NB4 (cell line): ENCODE data around the gene THRA.

Experiments used
- CTCF ChIP-seq: IDR thresholded peaks from one replicate; pipeline ENCODE4 v1.5.1; 2012; ENCODE audit warnings: low read depth, low read length
- MAX ChIP-seq: IDR thresholded peaks from 2 replicates; pipeline ENCODE4 v1.6.1; 2011; ENCODE audit warnings: low read depth, low read length
- MYC ChIP-seq: IDR thresholded peaks from 2 replicates; pipeline ENCODE4 v1.6.1; 2011; ENCODE audit warnings: low read depth, low read length
- POLR2A ChIP-seq: IDR thresholded peaks from 2 replicates; pipeline ENCODE4 v1.6.1; 2011; ENCODE audit warnings: mild to moderate bottlenecking; ENCODE audit not compliant: insufficient read length; ENCODE audit errors: extremely low read depth

- no peak for TF ChIP-seq CTCF
- TF ChIP-seq POLR2A: no peak
- TF ChIP-seq MYC: no peak
- TF ChIP-seq MAX: no peak
Observed at GRCh38 chr17:40070709-40071312, 8.0 kb downstream of the THRA start.
